ENCODE measurements around the gene PTGDS.
"Not testable (repeated sequence)": the region's sequence is repeated elsewhere in the genome, so short reads cannot be mapped to it uniquely, and the experiment has no call there.

Gene PTGDS

DNA sequence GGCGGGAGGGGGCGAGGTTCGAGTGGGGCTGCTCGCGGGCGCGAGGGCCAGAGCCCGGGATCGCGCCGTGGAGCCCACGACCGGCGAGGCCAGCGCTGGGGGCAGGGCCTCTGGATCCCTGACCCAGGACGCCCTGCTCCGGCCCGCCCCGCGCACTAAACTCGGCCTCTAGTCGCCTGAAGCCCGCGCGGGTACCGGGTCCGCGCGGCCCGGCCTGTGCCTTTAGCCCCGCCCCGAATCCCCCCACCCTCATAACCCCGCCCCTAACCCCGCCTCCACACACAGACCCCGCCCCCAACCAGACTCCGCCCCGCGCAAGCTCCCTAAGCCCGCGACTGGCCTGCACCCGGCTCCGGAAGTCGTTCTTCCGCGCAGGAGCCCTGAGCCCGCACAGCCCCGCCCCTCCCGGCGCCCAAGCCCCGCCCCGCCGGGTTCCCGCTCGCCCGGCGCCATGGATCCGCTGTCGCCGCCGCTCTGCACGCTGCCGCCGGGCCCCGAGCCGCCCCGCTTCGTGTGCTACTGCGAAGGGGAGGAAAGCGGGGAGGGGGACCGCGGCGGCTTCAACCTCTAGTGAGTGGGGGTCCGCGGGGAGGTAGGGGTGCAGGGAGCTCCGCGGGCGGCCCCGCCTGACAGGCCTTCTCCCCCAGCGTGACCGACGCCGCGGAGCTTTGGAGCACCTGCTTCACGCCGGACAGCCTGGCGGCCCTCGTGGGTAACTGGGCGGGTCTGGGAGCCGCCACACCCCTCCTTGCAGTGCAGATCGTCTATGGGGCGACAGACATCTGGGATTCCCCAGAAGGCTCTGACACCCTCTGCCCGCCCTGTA lies 14.9 kb downstream of the PTGDS start, which contains the start of gene PAXX:
TSS of gene PAXX (plus strand) at position 430 of the 826 bp plus-strand sequence. CDS start at position 452, 22 bp downstream.
- peak; percentile 91 to 92 for DNase-seq
- TF ChIP-seq GATA1 (IDR thresholded peaks at IDR 0.05; ENCODE audit: low read depth, low read length) (no peak), POLR2A (IDR thresholded peaks at IDR 0.05; ENCODE audit: low read length) (peak; percentile 49)

DNA sequence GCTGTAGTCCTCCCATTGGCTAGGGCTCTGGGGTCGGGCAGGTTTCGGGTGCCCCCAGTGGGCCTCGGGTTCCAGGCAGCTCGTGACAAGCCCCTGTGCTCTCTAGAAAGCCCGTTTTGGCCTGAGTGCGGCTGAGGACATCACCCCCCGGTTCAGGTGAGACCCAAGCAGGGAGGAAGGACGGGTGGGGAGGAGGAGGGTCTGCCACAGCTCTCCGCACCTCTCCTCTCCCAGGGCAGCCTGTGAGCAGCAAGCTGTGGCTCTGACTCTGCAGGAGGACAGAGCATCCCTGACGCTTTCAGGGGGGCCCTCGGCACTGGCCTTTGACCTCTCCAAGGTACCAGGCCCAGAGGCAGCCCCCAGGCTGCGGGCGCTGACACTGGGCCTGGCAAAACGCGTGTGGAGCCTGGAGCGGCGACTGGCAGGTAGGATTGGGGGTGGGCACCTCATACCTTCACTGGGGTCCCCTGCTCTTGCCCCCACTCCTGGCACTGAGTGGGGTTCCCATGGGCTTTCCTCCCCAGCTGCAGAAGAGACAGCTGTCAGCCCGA lies 15.6 kb downstream of the PTGDS start:
- TF ChIP-seq POLR2A (IDR thresholded peaks at IDR 0.05; ENCODE audit: low read length) = no peak
- no peak for TF ChIP-seq GATA1 (IDR thresholded peaks at IDR 0.05; ENCODE audit: low read depth, low read length)
- no peak for DNase-seq

DNA sequence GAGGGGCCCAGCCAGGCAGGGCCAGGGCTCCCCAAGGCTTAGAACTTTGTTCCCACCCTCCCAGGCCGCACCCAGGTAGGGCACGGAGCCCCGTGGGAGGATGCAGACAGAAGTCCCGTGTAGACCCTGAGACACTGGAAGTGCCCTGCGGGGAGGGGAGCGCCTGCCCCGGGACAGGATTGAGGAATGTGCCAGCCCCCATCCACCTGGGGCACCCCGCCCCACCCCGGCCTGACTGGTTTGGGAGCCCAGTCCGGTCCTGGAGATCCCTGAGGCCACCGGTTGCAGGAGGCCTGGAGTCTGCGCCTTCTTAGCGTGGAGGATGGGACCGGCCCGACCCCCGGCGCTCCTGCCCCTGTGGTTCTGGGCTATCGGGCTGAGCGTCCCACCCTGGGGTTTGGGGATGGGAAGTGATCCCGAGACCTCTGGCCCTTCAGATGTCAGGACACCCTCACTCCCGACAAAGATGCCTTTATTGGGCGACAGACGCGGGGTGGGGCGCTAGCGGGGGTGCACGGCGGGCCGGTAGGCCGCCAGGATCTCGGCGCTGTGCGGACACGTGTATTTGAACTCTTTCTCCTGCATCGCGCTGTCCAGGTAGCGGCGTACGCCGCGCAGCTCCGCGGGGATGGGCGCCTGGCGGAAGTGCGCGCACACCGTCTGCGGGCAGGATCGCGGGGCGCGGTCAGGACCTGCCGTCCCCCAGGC lies 17.0 kb downstream of the PTGDS start:
- no peak for DNase-seq
- TF ChIP-seq GATA1 (IDR thresholded peaks at IDR 0.05; ENCODE audit: low read depth, low read length) (no peak), POLR2A (IDR thresholded peaks at IDR 0.05; ENCODE audit: low read length) (no peak)

DNA sequence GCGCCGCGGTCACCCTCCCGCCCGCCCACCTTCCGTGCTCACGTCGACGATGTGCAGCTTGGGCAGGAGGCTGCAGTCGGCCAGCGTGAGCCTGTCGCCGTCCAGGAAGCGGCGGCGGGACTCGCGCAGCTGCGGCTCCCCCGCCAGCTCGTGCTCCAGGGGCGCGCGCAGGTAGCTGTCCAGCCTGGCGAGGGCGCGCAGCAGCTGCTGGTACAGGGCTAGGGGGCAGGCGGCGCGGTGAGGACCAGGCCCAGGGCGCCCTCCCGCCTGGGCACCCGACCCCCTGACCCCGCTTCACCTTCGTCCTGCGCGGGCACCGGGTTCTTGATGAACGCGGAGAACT lies 17.6 kb downstream of the PTGDS start:
- no peak for TF ChIP-seq POLR2A (IDR thresholded peaks at IDR 0.05; ENCODE audit: low read length)
- DNase-seq = no peak

DNA sequence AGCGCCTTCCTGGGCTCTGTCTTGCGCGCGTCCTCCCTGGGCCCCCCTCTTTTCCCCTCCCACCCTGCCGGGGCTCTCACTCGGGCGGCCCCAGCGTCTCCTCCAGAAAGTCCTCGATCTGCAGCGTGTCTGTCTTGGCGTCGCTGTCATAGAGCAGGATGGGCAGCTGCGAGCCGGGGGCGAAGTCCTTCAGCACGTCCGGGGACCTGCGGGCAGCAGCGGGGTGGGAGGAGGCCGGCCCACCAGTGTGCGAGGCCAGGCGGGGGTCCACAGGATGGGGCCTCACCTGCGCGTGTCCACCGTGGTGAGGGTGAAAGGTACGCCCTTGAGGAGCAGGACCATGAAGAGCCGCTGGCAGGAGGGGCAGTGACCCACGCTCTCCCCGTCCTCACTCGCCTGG lies 18.1 kb downstream of the PTGDS start:
- TF ChIP-seq POLR2A (IDR thresholded peaks at IDR 0.05; ENCODE audit: low read length) (no peak), GATA1 (IDR thresholded peaks at IDR 0.05; ENCODE audit: low read depth, low read length) (no peak)
- no peak for DNase-seq

DNA sequence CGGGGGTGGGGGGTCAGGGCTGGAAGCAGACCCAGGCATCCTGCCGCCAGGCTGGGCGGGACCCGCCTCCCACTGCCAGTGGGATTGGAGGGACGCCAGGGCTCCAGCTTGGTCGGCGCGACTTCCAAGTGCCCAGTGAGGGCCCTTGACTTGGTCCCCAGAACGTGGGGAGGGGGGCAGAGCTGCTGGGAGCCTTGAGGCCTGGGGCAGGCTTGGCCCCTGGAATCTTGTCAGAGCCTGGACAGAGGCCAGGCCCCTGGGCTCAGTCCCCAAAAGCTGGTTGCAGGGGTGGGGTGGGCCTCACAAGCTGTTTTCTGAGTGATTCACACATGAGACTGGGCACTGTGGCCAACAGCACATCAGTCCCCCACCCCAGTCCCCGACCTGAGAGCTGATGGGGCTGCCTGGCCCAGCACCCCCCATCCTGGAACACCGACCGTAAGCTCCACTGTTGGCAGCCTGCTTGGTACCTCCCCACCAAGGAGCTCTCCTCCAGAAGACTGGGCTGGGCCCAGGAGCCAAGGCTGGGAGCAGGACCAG lies 18.5 kb downstream of the PTGDS start:
- TF ChIP-seq POLR2A (IDR thresholded peaks at IDR 0.05; ENCODE audit: low read length) (no peak), GATA1 (IDR thresholded peaks at IDR 0.05; ENCODE audit: low read depth, low read length) (no peak)

DNA sequence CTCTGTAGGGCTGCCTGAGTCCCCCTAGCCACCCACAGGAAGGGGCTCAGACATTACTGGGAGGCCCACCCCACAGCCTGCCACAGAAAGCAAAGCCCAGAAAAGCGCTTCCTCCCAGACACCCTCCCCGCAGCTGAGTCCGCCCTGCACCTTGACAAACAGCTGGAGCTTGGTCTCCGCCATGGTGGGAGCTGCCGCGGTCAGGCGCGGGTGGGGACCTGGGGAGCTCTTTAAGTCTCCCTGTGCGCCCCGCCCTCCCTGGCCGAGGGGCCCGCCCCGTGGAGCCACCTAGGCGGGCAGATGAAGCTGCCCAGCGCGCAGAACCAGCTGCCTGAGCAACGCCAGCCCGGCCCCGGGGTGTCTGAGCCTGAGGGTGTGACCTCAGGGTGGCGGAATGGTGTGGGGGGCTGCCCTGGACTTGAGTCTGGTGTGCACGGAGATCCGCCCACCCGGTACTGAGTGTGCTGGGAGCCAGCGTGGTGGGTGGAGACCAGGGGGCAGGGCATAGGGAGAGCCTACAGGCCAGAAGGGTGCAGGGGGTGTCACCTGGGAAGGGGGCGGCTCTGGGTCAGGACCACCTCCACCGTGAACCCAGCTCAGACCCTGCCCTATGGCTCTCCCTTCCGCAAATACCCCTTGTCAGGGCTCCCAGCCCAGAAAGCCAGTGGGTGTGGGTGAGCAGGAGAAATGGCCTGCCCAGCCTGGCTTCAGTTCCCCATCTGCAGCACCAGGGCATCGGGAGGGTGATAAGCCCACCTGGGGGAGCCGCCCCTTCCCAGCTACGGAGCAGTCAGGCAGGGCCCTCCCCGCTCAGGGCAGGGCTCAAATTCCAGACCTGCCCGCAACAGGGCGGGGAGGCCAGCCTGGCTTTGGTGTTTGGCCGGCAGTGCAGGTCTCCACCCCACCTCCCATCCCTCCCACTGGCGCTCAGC lies 19.3 kb downstream of the PTGDS start, which contains the start of gene CLIC3:
TSS of gene CLIC3 (minus strand) at position 208 of the 932 bp plus-strand sequence. CDS start at position 183, 25 bp downstream.
- DNase-seq = peak; percentile 38 to 44
- TF ChIP-seq GATA1 (IDR thresholded peaks at IDR 0.05; ENCODE audit: low read depth, low read length) (no peak), POLR2A (IDR thresholded peaks at IDR 0.05; ENCODE audit: low read length) (no peak)

More for the DNA sequence above, 18.5 kb downstream of the PTGDS start:
- DNase-seq = peak; percentile 31 to 46

DNA sequence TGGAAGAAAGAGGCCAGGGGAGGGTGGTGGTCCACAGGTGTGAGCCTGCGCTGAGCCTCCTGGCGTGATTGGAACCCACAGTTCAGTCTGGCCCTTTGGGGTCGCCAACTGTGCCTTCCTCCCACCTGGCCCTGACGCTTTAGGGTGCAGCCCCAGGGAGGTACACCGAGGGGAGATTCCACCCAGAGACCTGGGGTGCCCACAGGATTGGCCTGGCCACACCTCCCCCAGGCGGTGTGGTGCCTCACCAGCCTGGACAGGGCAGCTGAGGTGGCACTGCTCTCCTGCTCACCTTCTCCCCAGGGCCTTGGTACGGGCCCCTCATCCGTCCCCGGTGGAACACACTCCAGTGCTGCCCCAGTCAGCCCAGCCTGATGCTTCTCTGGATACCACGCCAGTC lies 20.1 kb downstream of the PTGDS start:
- DNase-seq = no peak
- TF ChIP-seq GATA1 (IDR thresholded peaks at IDR 0.05; ENCODE audit: low read depth, low read length) (no peak), POLR2A (IDR thresholded peaks at IDR 0.05; ENCODE audit: low read length) (no peak)

DNA sequence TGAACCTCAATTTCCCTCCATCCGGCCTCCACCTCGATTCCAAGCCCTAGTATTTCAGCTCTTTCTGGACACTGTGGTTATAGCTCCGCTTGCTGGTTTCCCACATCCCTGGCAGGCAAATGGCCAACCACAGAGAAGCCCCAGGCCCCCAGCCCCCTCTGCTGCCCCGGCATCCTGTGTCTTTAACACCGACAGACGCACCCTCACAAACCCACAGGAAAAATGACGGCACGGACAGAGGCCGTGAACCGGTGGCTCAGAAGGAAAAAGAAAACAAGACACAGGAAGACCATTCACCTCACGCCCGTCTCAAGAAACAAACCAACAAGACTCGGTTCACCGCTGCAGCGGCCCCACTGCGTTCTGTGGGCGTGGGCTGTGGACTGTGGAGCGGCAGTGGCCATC lies 20.5 kb downstream of the PTGDS start:
- no peak for DNase-seq
- TF ChIP-seq GATA1 (IDR thresholded peaks at IDR 0.05; ENCODE audit: low read depth, low read length) = no peak
- TF ChIP-seq POLR2A (IDR thresholded peaks at IDR 0.05; ENCODE audit: low read length) = no peak

DNA sequence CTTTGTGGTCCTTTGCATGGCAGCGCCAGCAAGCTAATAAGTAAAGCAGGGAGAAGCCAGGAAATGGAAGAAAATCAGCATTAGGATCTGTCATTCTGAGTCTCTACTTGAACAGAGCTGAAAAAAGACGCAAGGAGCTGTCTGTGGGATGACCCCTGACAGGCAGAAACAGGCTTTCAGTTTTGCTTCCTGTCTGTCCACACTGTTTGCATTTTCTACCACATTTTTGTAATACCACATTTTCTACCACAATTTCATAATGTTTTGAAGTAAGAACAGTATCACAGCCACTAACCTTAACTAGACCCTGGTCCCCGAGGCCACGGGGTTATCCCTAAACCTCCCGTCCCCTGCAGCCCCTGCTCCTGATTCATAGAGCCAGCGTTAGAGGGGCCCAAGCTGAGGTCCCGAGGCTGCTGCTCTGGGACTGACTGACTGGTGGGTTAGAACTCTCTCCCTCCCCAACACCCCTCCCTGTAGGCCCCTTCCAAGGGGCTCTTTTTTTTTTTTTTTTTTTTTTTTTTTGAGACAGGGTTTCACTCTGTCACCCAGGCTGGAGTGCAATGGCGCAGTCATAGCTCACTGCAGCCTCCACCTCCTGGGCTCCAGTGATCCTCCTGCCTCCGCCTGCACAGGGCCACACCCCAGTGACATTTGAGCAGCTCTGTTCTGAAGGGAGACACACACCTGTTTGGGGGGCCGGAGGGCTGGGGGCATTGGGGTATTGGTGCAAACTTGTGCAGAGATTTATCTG lies 23.1 kb downstream of the PTGDS start:
- no peak for DNase-seq
- TF ChIP-seq POLR2A (IDR thresholded peaks at IDR 0.05; ENCODE audit: low read length) (no peak), GATA1 (IDR thresholded peaks at IDR 0.05; ENCODE audit: low read depth, low read length) (no peak)

DNA sequence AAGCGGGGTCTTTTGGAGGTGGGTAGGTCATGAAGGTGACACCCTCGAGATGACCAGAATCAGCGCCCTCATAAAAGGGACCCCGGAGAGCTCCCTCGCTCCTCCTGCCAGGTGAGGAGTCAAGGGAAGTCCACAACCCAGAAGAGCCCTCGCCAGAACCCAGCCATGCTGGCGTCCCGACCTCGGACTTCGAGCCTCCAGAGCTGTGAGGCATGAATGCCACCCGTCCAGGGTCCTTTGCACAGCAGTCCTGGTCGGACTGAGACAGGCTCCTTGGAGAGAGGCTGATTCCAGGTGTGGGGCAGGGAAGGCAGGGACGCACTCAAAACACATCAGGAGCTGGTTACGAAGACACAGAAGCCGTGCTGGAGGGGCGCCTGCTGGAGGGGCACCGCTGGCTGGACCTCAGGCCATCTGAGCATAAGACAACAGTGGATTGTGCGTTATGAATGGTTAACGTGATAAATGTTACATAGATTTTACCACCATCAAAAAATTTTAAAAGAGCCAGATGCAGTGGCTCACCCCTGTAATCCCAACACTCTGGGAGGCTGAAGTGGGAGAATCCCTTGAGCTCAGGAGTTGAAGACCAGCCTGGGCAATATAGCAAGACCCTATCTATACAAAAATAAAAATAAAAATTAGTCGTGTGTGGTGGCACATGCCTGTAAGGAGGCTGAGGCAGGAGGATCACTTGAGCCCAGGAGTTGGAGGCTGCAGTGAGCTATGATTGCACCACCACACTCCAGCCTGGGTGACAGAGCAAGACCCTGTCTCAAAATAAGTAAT lies 24.7 kb downstream of the PTGDS start:
- no peak for DNase-seq
- TF ChIP-seq GATA1 (IDR thresholded peaks at IDR 0.05; ENCODE audit: low read depth, low read length) = no peak

DNA sequence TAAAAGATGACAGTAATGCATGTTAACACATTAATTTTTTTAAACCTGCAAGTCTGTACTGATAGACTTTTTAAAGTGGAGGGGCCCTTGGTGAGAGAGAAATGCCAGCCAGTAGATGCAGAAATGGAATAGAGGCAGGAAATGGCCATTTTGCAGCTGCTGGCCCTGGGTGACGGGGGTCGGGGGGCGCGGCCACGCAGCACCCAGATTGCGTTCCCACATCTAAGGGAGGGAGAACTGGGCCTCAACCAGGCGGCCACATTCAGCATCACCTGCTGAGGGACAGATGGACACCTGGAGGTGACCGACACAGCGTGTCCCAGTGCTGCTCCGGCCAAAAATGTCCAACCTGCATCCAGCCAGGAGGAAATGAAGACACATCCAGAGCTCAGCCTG lies 25.3 kb downstream of the PTGDS start:
- DNase-seq = no peak
- TF ChIP-seq GATA1 (IDR thresholded peaks at IDR 0.05; ENCODE audit: low read depth, low read length) (no peak), POLR2A (IDR thresholded peaks at IDR 0.05; ENCODE audit: low read length) (no peak)

DNA sequence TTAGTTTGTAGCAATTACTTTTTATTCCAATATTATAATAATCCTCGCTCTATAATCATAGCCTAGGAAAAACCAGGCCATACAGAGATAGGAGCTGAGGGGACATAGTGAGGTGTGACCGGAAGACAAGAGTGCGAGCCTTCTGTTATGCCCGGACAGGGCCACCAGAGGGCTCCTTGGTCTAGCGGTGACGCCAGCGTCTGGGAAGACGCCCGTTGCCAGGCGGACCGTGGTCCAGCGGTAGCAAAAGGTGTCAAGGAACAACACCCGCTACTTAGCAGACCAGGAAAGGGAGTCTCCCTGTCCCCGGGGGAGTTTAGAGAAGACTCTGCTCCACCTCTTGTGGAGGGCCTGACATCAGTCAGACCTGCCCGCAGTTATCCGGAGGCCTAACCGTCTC lies 27.0 kb downstream of the PTGDS start:
- DNase-seq = not testable (repeated sequence)

All from erythroblast (primary cell).